HUDEP-2 (cell line): Measurements from ENCODE around the gene R3HDM1.

Source experiments
- DNase-seq, 76 experiments: peaks; one replicate each; lab custom pipeline; 2025; ENCODE audit not compliant: unreplicated experiment in 76 of 76; lab: John Stamatoyannopoulos, UW

Gene R3HDM1

GRCh38 chr2:135768863-135769262 lies 237.6 kb downstream of the R3HDM1 start:
- no peak for DNase-seq

GRCh38 chr2:135773319-135773718 lies 242.0 kb downstream of the R3HDM1 start:
- DNase-seq: no peak

GRCh38 chr2:135773917-135774316 lies 242.6 kb downstream of the R3HDM1 start:
- DNase-seq: no peak
